ENCODE measurements around the gene MBD3L2B. TPM values are rescaled to one million over a fixed set of nuclear protein-coding genes. Genes with fewer than 3 reads are reported as not detected.

The MBD3L2B gene
- total RNA-seq, 2 experiments from 2014 or later: not detected

GRCh38 chr19:7000333-7000732, 20.9 kb downstream of the MBD3L2B start:
- ChIA-PET CTCF (ENCODE audit: unreplicated experiment) (no interaction called here), POLR2A (no interaction called here)
- H3K36me3 ChIP-seq (ENCODE audit: insufficient read depth, low read length): no peaks in the 10 kb centered on the region
- intact Hi-C loops (cut with micrococcal nuclease; ENCODE audit: unreplicated experiment): no loop called here
- H3K79me2 ChIP-seq (ENCODE audit: insufficient read depth, low read depth, low read length): no peaks in the 10 kb centered on the region
- DNase-seq (ENCODE audit: low spot score): no peak
- H3K9me2 ChIP-seq (ENCODE audit: insufficient read depth, low read length): no peaks in the 10 kb centered on the region
- H3K27ac ChIP-seq (ENCODE audit: low read depth, low read length, poor library complexity, severe bottlenecking): no peak overlapping the region
- H3K4me1 ChIP-seq (ENCODE audit: insufficient read depth, low read length, poor library complexity, severe bottlenecking): no peaks in the 10 kb centered on the region
- H3K9me3 ChIP-seq (ENCODE audit: low read length): no peaks in the 10 kb centered on the region
- TF ChIP-seq EZH2phosphoT487 (IDR thresholded peaks at IDR 0.05; ENCODE audit: borderline replicate concordance, low read depth, low read length) (no peak), CTCF (conservative IDR thresholded peaks at IDR 0.05; ENCODE audit: low read length) (no peak)
- H4K20me1 ChIP-seq (ENCODE audit: insufficient read depth, low read length): no peaks in the 10 kb centered on the region
- H3K4me2 ChIP-seq (ENCODE audit: low read length): no peak overlapping the region
- BruUV-seq (replicated peaks): no TSS peak
- H2AFZ ChIP-seq (ENCODE audit: low read length): no peak overlapping the region
- H3K4me3 ChIP-seq (ENCODE audit: low read depth, low read length, poor library complexity, severe bottlenecking): no peak overlapping the region

GRCh38 chr19:6999933-7000332, 21.3 kb downstream of the MBD3L2B start:
- POLR2A ChIA-PET: no interaction called here
- Histone ChIP-seq H3K4me1 (ENCODE audit: insufficient read depth, low read length, poor library complexity, severe bottlenecking) (no peaks in the 10 kb centered on the region), H3K36me3 (ENCODE audit: insufficient read depth, low read length) (no peaks in the 10 kb centered on the region), H4K20me1 (ENCODE audit: insufficient read depth, low read length) (no peaks in the 10 kb centered on the region), H2AFZ (ENCODE audit: low read length) (no peak overlapping the region), H3K27ac (ENCODE audit: low read depth, low read length, poor library complexity, severe bottlenecking) (no peak overlapping the region), H3K4me2 (ENCODE audit: low read length) (no peak overlapping the region), H3K9me3 (ENCODE audit: low read length) (no peaks in the 10 kb centered on the region), H3K9me2 (ENCODE audit: insufficient read depth, low read length) (no peaks in the 10 kb centered on the region), H3K79me2 (ENCODE audit: insufficient read depth, low read depth, low read length) (no peaks in the 10 kb centered on the region), H3K4me3 (ENCODE audit: low read depth, low read length, poor library complexity, severe bottlenecking) (no peak overlapping the region)
- no peak for DNase-seq (ENCODE audit: low spot score)
- no TSS peak for BruUV-seq (replicated peaks)
- intact Hi-C loops (cut with micrococcal nuclease; ENCODE audit: unreplicated experiment): no loop called here
- CTCF ChIA-PET (ENCODE audit: unreplicated experiment): no interaction called here
- no peak for TF ChIP-seq CTCF (conservative IDR thresholded peaks at IDR 0.05; ENCODE audit: low read length)
- no peak for TF ChIP-seq EZH2phosphoT487 (IDR thresholded peaks at IDR 0.05; ENCODE audit: borderline replicate concordance, low read depth, low read length)

GRCh38 chr19:6997679-6998445, 23.4 kb downstream of the MBD3L2B start:
- no peak for TF ChIP-seq CTCF (conservative IDR thresholded peaks at IDR 0.05; ENCODE audit: low read length)
- no peak overlapping the region for H3K27ac ChIP-seq (ENCODE audit: low read depth, low read length, poor library complexity, severe bottlenecking)
- H2AFZ ChIP-seq (ENCODE audit: low read length): no peak overlapping the region
- no peaks in the 10 kb centered on the region for H3K36me3 ChIP-seq (ENCODE audit: insufficient read depth, low read length)
- no peak for DNase-seq (ENCODE audit: low spot score)
- H3K9me3 ChIP-seq (ENCODE audit: low read length): no peaks in the 10 kb centered on the region
- no peaks in the 10 kb centered on the region for H3K9me2 ChIP-seq (ENCODE audit: insufficient read depth, low read length)
- intact Hi-C loops (cut with micrococcal nuclease; ENCODE audit: unreplicated experiment): no loop called here
- BruUV-seq (replicated peaks): no TSS peak
- H3K4me1 ChIP-seq (ENCODE audit: insufficient read depth, low read length, poor library complexity, severe bottlenecking): no peaks in the 10 kb centered on the region
- ChIA-PET POLR2A (no interaction called here), CTCF (ENCODE audit: unreplicated experiment) (no interaction called here)
- no peaks in the 10 kb centered on the region for H3K79me2 ChIP-seq (ENCODE audit: insufficient read depth, low read depth, low read length)
- H3K4me2 ChIP-seq (ENCODE audit: low read length): no peak overlapping the region
- no peak overlapping the region for H3K4me3 ChIP-seq (ENCODE audit: low read depth, low read length, poor library complexity, severe bottlenecking)
- no peaks in the 10 kb centered on the region for H4K20me1 ChIP-seq (ENCODE audit: insufficient read depth, low read length)
